Left lung (tissue), 10 donors: Measurements from ENCODE around the gene NAT14. TPM values are rescaled to one million over a fixed set of nuclear protein-coding genes. Genes with fewer than 3 reads are reported as not detected.
"Not testable (repeated sequence)": the region's sequence is repeated elsewhere in the genome, so short reads cannot be mapped to it uniquely, and the experiment has no call there.

Source experiments
- ATAC-seq: fragments of 200-7000 bp; cut with Tn5 transposase; one replicate; pipeline ENCODE4 v1.9.1; 2020; ENCODE audit warnings: moderate library complexity
- DNase-seq, 4 donors: peaks; one replicate each; pipeline ENCODE4 v3.0.0-alpha.2; 2013 to 2020
- H3K27ac ChIP-seq, 2 donors: fragments of 200-600 bp; sonication (generic) in 1 of 2; one replicate each; pipeline versions ENCODE4 v1.5.0 to v1.8.0; 2020 to 2021
- H3K27me3 ChIP-seq, 2 donors: fragments of 200-600 bp; sonication (generic) in 1 of 2; one replicate each; pipeline versions ENCODE4 v1.5.0 to v1.8.0; 2020 to 2021
- H3K36me3 ChIP-seq, 2 donors: fragments of 200-600 bp; sonication (generic) in 1 of 2; one replicate each; pipeline versions ENCODE4 v1.5.0 to v1.8.0; 2020 to 2021
- H3K4me1 ChIP-seq, 2 donors: fragments of 200-600 bp; one replicate each; pipeline ENCODE4 v1.8.0; 2021
- H3K4me3 ChIP-seq, 2 donors: fragments of 200-600 bp; sonication (generic) in 1 of 2; one replicate each; pipeline versions ENCODE4 v1.5.0 to v1.8.0; 2020 to 2021; ENCODE audit warnings: mild to moderate bottlenecking in 1 of 2
- H3K9me3 ChIP-seq, 2 donors: fragments of 200-600 bp; sonication (generic) in 1 of 2; one replicate each; pipeline versions ENCODE4 v1.5.0 to v1.8.0; 2020 to 2021
- CTCF ChIP-seq, 2 donors: fragments of 200-600 bp; sonication (generic) in 1 of 2; IDR thresholded peaks; one replicate each; pipeline versions ENCODE4 v1.5.0 to v1.8.0; 2021; ENCODE audit warnings: antibody characterized with exemption in 2 of 2
- intact Hi-C, 2 donors: fragments of 100-400 bp; cut with DNase I; formaldehyde crosslinking; loops; one replicate each; pipeline versions ENCODE4 v1.11.2 to v1.14.2; 2022
- polyA plus RNA-seq, 6 donors: library from polyadenylated mRNA; unstranded; fragments of 120-200 nt; gene quantifications; one replicate each; pipeline ENCODE4 v1.2.1, GENCODE V29; 2013; ENCODE audit not compliant: insufficient read length in 6 of 6
- total RNA-seq, 2 donors: library from RNA; stranded (reverse); fragmentation: NEBNext Ultra II Directional; extraction: Animal tissue kit (Norgen Biotek cat#: 25700); gene quantifications; one replicate each; pipeline ENCODE4 v1.2.1, GENCODE V29; 2021
- donor health status: DM: no; HTN: yes; CAD: no.
- donor health status: DM: no; HTN: no; CAD: no.

NAT14 gene
- total and polyA plus RNA-seq, 8 donors: 22.9 to 46.6 (median 38.2) TPM

GRCh38 chr19:55527197-55528029 lies 42.4 kb downstream of the NAT14 start:
- H3K4me1 ChIP-seq: peaks cover 0 to 7% of the 10 kb centered on the region in 2 donors
- DNase-seq: no peak
- no peak for TF ChIP-seq CTCF (IDR thresholded peaks at IDR 0.05)
- H3K4me3 ChIP-seq: no peak overlapping the region
- H3K27ac ChIP-seq: no peak overlapping the region
- H3K9me3 ChIP-seq: no peaks in the 10 kb centered on the region
- intact Hi-C loops: no loop called here
- ATAC-seq: no peak
- H3K36me3 ChIP-seq: no peaks in the 10 kb centered on the region
- peaks cover 0 to 24% of the 10 kb centered on the region in 2 donors for H3K27me3 ChIP-seq

- Histone ChIP-seq H3K27me3 (peaks cover 0 to 24% of the 10 kb centered on the region in 2 donors), H3K4me1 (peaks cover 0 to 7% of the 10 kb centered on the region in 2 donors), H3K4me3 (no peak overlapping the region), H3K27ac (no peak overlapping the region), H3K36me3 (no peaks in the 10 kb centered on the region), H3K9me3 (no peaks in the 10 kb centered on the region)
- DNase-seq: no peak
- no peak for TF ChIP-seq CTCF (IDR thresholded peaks at IDR 0.05)
- no peak for ATAC-seq
- intact Hi-C loops: no loop called here
Observed at GRCh38 chr19:55528030-55528803, 43.2 kb downstream of the NAT14 start.

- no peak for ATAC-seq
Observed at GRCh38 chr19:55529636-55530234, 44.7 kb downstream of the NAT14 start.

GRCh38 chr19:55530996-55531395 lies 46.0 kb downstream of the NAT14 start:
- no peak for ATAC-seq
- DNase-seq: no peak
- intact Hi-C loops: no loop called here

More at GRCh38 chr19:55529636-55530234, 44.7 kb downstream of the NAT14 start:
- no peak for TF ChIP-seq CTCF (IDR thresholded peaks at IDR 0.05)
- no peak overlapping the region for H3K27ac ChIP-seq
- H3K9me3 ChIP-seq: no peaks in the 10 kb centered on the region
- peaks cover 0 to 7% of the 10 kb centered on the region in 2 donors for H3K4me1 ChIP-seq
- intact Hi-C loops: no loop called here
- peaks cover 0 to 20% of the 10 kb centered on the region in 2 donors for H3K27me3 ChIP-seq
- no peak overlapping the region for H3K4me3 ChIP-seq
- no peaks in the 10 kb centered on the region for H3K36me3 ChIP-seq
- DNase-seq: no peak

GRCh38 chr19:55534280-55534679 lies 49.3 kb downstream of the NAT14 start:
- H3K9me3 ChIP-seq: not testable (repeated sequence)

More at GRCh38 chr19:55530996-55531395, 46.0 kb downstream of the NAT14 start:
- no peak for TF ChIP-seq CTCF (IDR thresholded peaks at IDR 0.05)
- Histone ChIP-seq H3K27ac (no peak overlapping the region), H3K4me1 (peaks cover 0 to 7% of the 10 kb centered on the region in 2 donors), H3K36me3 (no peaks in the 10 kb centered on the region), H3K4me3 (no peak overlapping the region), H3K27me3 (peaks cover 0 to 20% of the 10 kb centered on the region in 2 donors), H3K9me3 (no peaks in the 10 kb centered on the region)

More at GRCh38 chr19:55534280-55534679, 49.3 kb downstream of the NAT14 start:
- DNase-seq, ATAC-seq, H3K4me3 ChIP-seq, intact Hi-C loops, H3K27ac ChIP-seq, H3K27me3 ChIP-seq, H3K36me3 ChIP-seq, H3K4me1 ChIP-seq: not testable (repeated sequence)
